Measurements from ENCODE around the gene INTS4.
A peak's percentile ranks its signal among the peaks of the same experiment; 100 is the strongest.
"Not testable (repeated sequence)": the region's sequence is repeated elsewhere in the genome, so short reads cannot be mapped to it uniquely, and the experiment has no call there.

INTS4 gene, protein sequence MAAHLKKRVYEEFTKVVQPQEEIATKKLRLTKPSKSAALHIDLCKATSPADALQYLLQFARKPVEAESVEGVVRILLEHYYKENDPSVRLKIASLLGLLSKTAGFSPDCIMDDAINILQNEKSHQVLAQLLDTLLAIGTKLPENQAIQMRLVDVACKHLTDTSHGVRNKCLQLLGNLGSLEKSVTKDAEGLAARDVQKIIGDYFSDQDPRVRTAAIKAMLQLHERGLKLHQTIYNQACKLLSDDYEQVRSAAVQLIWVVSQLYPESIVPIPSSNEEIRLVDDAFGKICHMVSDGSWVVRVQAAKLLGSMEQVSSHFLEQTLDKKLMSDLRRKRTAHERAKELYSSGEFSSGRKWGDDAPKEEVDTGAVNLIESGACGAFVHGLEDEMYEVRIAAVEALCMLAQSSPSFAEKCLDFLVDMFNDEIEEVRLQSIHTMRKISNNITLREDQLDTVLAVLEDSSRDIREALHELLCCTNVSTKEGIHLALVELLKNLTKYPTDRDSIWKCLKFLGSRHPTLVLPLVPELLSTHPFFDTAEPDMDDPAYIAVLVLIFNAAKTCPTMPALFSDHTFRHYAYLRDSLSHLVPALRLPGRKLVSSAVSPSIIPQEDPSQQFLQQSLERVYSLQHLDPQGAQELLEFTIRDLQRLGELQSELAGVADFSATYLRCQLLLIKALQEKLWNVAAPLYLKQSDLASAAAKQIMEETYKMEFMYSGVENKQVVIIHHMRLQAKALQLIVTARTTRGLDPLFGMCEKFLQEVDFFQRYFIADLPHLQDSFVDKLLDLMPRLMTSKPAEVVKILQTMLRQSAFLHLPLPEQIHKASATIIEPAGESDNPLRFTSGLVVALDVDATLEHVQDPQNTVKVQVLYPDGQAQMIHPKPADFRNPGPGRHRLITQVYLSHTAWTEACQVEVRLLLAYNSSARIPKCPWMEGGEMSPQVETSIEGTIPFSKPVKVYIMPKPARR

GRCh38 chr11:77994434-77995362 lies at the start of gene INTS4:
Gene INTS4 (minus strand): TSS chr11:77994668. CDS start chr11:77994643, 25 bp downstream.
- Histone ChIP-seq H4K20me1 (ENCODE audit: insufficient read depth, low read length, poor library complexity, severe bottlenecking) (no peaks in the 10 kb centered on the region), H3K4me2 (ENCODE audit: low read depth, low read length, poor library complexity, severe bottlenecking) (peak within 1 kb of the TSS; percentile 97), H3K27me3 (ENCODE audit: insufficient read depth, low read length, poor library complexity, severe bottlenecking) (no peaks in the 10 kb centered on the region), H3K4me1 (ENCODE audit: insufficient read depth, low read length, poor library complexity, severe bottlenecking) (peaks cover 22% of the 10 kb centered on the region), H2AFZ (ENCODE audit: low read length) (peak within 1 kb of the TSS; percentile 96), H3K9me2 (replicated peaks; ENCODE audit: low read depth, low read length) (no peaks in the 10 kb centered on the region), H3K79me2 (ENCODE audit: insufficient read depth, low read length) (peaks cover 29% of the 10 kb centered on the region), H3K9me3 (ENCODE audit: insufficient read depth, low read depth, low read length) (no peaks in the 10 kb centered on the region), H3K9ac (ENCODE audit: low read depth, low read length, poor library complexity, severe bottlenecking) (peak within 1 kb of the TSS; percentile 90), H3K4me3 (ENCODE audit: low read length, poor library complexity, severe bottlenecking) (peak within 1 kb of the TSS; percentile 82), H3K36me3 (ENCODE audit: insufficient read depth, low read length) (no peaks in the 10 kb centered on the region; the same call in 1 of the 2 replicates), H3F3A (ENCODE audit: low read depth) (no peaks in the 10 kb centered on the region)
- TF ChIP-seq EZH2phosphoT487 (IDR thresholded peaks at IDR 0.05; ENCODE audit: borderline replicate concordance) (no peak), CTCF (conservative IDR thresholded peaks at IDR 0.05; ENCODE audit: low read length) (no peak; the same call in 1 of the 2 replicates)

DNA sequence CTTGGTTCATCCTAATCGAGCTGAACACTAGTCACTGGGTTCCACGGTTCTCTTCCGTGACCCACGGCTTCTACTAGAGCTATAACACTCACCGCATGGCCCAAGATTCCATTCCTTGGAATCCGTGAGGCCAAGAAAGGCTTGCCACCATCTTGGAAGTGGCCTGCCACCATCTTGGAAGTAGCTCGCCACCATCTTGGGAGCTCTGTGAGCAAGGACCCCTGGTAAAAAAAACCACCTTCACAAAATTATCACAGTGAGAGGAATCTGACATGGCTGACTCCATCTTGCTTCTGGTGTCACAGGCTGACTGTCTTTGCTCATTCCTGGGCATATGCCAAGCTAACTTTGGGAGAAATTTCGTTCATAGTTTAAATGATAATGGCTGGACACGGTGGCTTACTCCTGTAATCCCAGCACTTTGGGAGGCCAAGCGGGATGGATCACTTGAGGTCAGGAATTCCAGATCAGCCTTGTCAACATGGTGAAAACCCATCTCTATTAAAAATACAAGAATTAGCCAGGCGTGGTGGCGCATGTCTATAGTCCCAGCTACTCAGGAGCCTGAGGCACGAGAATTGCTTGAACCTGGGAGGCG lies 47.5 kb upstream of the INTS4 start:
- no peak overlapping the region for H3K9ac ChIP-seq (ENCODE audit: low read depth, low read length, poor library complexity, severe bottlenecking)
- no peaks in the 10 kb centered on the region for H3K4me1 ChIP-seq (ENCODE audit: insufficient read depth, low read length, poor library complexity, severe bottlenecking)
- no peaks in the 10 kb centered on the region for H3K79me2 ChIP-seq (ENCODE audit: insufficient read depth, low read length)
- TF ChIP-seq EZH2phosphoT487 (IDR thresholded peaks at IDR 0.05; ENCODE audit: borderline replicate concordance) (no peak), CTCF (conservative IDR thresholded peaks at IDR 0.05; ENCODE audit: low read length) (no peak)
- H4K20me1 ChIP-seq (ENCODE audit: insufficient read depth, low read length, poor library complexity, severe bottlenecking), result no peaks in the 10 kb centered on the region
- no peak overlapping the region for H3K4me2 ChIP-seq (ENCODE audit: low read depth, low read length, poor library complexity, severe bottlenecking)
- H3F3A ChIP-seq (ENCODE audit: low read depth), result no peaks in the 10 kb centered on the region
- no peaks in the 10 kb centered on the region for H3K9me2 ChIP-seq (replicated peaks; ENCODE audit: low read depth, low read length)
- H3K4me3 ChIP-seq (ENCODE audit: low read length, poor library complexity, severe bottlenecking), result no peak overlapping the region
- H3K36me3 ChIP-seq (ENCODE audit: insufficient read depth, low read length), result no peaks in the 10 kb centered on the region
- H3K27me3 ChIP-seq (ENCODE audit: insufficient read depth, low read length, poor library complexity, severe bottlenecking), result no peaks in the 10 kb centered on the region
- no peak overlapping the region for H2AFZ ChIP-seq (ENCODE audit: low read length)
- H3K9me3 ChIP-seq (ENCODE audit: insufficient read depth, low read depth, low read length), result no peaks in the 10 kb centered on the region

- H3K4me2 ChIP-seq (ENCODE audit: low read depth, low read length, poor library complexity, severe bottlenecking); H2AFZ ChIP-seq (ENCODE audit: low read length); H3K27me3 ChIP-seq (ENCODE audit: insufficient read depth, low read length, poor library complexity, severe bottlenecking); H4K20me1 ChIP-seq (ENCODE audit: insufficient read depth, low read length, poor library complexity, severe bottlenecking); H3K79me2 ChIP-seq (ENCODE audit: insufficient read depth, low read length); H3F3A ChIP-seq (ENCODE audit: low read depth); H3K9me2 ChIP-seq (replicated peaks; ENCODE audit: low read depth, low read length); H3K9me3 ChIP-seq (ENCODE audit: insufficient read depth, low read depth, low read length); H3K36me3 ChIP-seq (ENCODE audit: insufficient read depth, low read length); H3K9ac ChIP-seq (ENCODE audit: low read depth, low read length, poor library complexity, severe bottlenecking); H3K4me3 ChIP-seq (ENCODE audit: low read length, poor library complexity, severe bottlenecking); H3K4me1 ChIP-seq (ENCODE audit: insufficient read depth, low read length, poor library complexity, severe bottlenecking): not testable (repeated sequence)
These were observed 46.9 kb upstream of the INTS4 start for GRCh38 chr11:78041380-78041719.

Measured in Loucy (cell line).